HG03139 (cell line): ENCODE data around the gene NPC1L1.

Source experiments
- ATAC-seq: cut with Tn5 transposase; IDR thresholded peaks from one replicate; pipeline ENCODE4 v1.9.1; 2021; ENCODE audit not compliant: unreplicated experiment

Gene NPC1L1

GRCh38 chr7:44472843-44473242 lies 68.3 kb downstream of the NPC1L1 start:
- no peak for ATAC-seq

- no peak for ATAC-seq
These were observed 69.3 kb downstream of the NPC1L1 start for GRCh38 chr7:44471850-44472249.

GRCh38 chr7:44471436-44471835 lies 69.7 kb downstream of the NPC1L1 start:
- no peak for ATAC-seq

GRCh38 chr7:44470628-44471245 lies 70.4 kb downstream of the NPC1L1 start:
- ATAC-seq: no peak

GRCh38 chr7:44470135-44470479 lies 71.0 kb downstream of the NPC1L1 start:
- no peak for ATAC-seq

- ATAC-seq: no peak
These were observed 71.5 kb downstream of the NPC1L1 start for GRCh38 chr7:44469461-44470134.

- no peak for ATAC-seq
These were observed 73.9 kb downstream of the NPC1L1 start for GRCh38 chr7:44467217-44467548.

GRCh38 chr7:44466300-44467216 lies 74.6 kb downstream of the NPC1L1 start:
- no peak for ATAC-seq

- no peak for ATAC-seq
These were observed 75.6 kb downstream of the NPC1L1 start for GRCh38 chr7:44465490-44465889.

- ATAC-seq: no peak
These were observed 77.8 kb downstream of the NPC1L1 start for GRCh38 chr7:44463169-44463808.
